HEK293 (cell line): ENCODE results near the gene KCNE3.

Experiments
- CTCF ChIP-seq: fragments of 450-650 bp; formaldehyde crosslinking; IDR thresholded peaks from 2 replicates; pipeline ENCODE4 v1.5.1; 2016; ENCODE audit warnings: missing biosample characterization, missing genetic modification characterization
- HOXA7 ChIP-seq: sonication (generic); formaldehyde crosslinking; IDR thresholded peaks from 2 replicates; pipeline ENCODE4 v1.8.1; 2022; ENCODE audit warnings: missing genetic modification reagents, borderline replicate concordance
- RBAK ChIP-seq: fragments of 450-650 bp; formaldehyde crosslinking; IDR thresholded peaks from 2 replicates; pipeline ENCODE4 v1.5.1; 2016; ENCODE audit warnings: missing biosample characterization, missing genetic modification characterization
- ZBTB10 ChIP-seq: fragments of 450-650 bp; formaldehyde crosslinking; IDR thresholded peaks from 2 replicates; pipeline ENCODE4 v1.5.1; 2016; ENCODE audit warnings: missing biosample characterization, missing genetic modification characterization
- ZBTB11 ChIP-seq: fragments of 450-650 bp; formaldehyde crosslinking; conservative IDR thresholded peaks from 2 replicates; pipeline ENCODE4 v1.5.1; 2016; ENCODE audit warnings: low read depth, missing biosample characterization, missing genetic modification characterization
- ZBTB8A ChIP-seq: fragments of 450-650 bp; formaldehyde crosslinking; IDR thresholded peaks from 2 replicates; pipeline ENCODE4 v1.5.1; 2016; ENCODE audit warnings: missing biosample characterization, missing genetic modification characterization
- ZNF133 ChIP-seq: fragments of 450-650 bp; formaldehyde crosslinking; IDR thresholded peaks from 2 replicates; pipeline ENCODE4 v1.5.1; 2016; ENCODE audit warnings: missing biosample characterization, missing genetic modification characterization
- ZNF561 ChIP-seq: fragments of 450-650 bp; IDR thresholded peaks from 2 replicates; pipeline ENCODE4 v1.5.1; 2018; ENCODE audit warnings: missing biosample characterization, missing genetic modification characterization, borderline replicate concordance
- TF ChIP-seq, protein P1 (sequence below): IDR thresholded peaks from 2 replicates; pipeline ENCODE4 v1.6.1; 2011; ENCODE audit warnings: mild to moderate bottlenecking, low read depth, low read length, borderline replicate concordance

- TF ChIP-seq CTCF: no peak
- no peak for TF ChIP-seq ZBTB11 (tag by site-specific recombination)
- no peak for TF ChIP-seq ZNF561
- TF ChIP-seq RBAK (tag by site-specific recombination): no peak
- no peak for TF ChIP-seq ZBTB8A (tag by site-specific recombination)
- TF ChIP-seq, protein P1, sequence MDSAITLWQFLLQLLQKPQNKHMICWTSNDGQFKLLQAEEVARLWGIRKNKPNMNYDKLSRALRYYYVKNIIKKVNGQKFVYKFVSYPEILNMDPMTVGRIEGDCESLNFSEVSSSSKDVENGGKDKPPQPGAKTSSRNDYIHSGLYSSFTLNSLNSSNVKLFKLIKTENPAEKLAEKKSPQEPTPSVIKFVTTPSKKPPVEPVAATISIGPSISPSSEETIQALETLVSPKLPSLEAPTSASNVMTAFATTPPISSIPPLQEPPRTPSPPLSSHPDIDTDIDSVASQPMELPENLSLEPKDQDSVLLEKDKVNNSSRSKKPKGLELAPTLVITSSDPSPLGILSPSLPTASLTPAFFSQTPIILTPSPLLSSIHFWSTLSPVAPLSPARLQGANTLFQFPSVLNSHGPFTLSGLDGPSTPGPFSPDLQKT: no peak
- TF ChIP-seq HOXA7: no peak
- no peak for TF ChIP-seq ZNF133 (tag by site-specific recombination)
- TF ChIP-seq ZBTB10 (tag by site-specific recombination): no peak
These were observed 7.3 kb downstream of the KCNE3 start for GRCh38 chr11:74460065-74460464.
